AG04450 (cell line): ENCODE results near the gene SARM1. TPM values are rescaled to one million over a fixed set of nuclear protein-coding genes. Genes with fewer than 3 reads are reported as not detected.

Experiments used
- CTCF ChIA-PET: fragments of 300-600, 350-600 bp; formaldehyde crosslinking; extraction: SDS; loops from one replicate; lab custom pipeline; 2022; ENCODE audit warnings: antibody characterized with exemption, inconsistent platforms; lab: Charles Lee
- POLR2A ChIA-PET: fragments of 350-600 bp; formaldehyde crosslinking; extraction: SDS; loops from one replicate; lab custom pipeline; 2021; ENCODE audit warnings: antibody characterized with exemption, inconsistent platforms; lab: Yijun Ruan, JAX
- DNase-seq: peaks from one replicate; pipeline ENCODE4 v3.0.0-alpha.2; 2011; ENCODE audit warnings: low read depth, low spot score
- H3K27ac ChIP-seq: one replicate; pipeline ENCODE4 v1.5.1; 2012; ENCODE audit warnings: low read depth, low read length, control low read depth
- H3K27me3 ChIP-seq: one replicate; pipeline ENCODE4 v1.6.0; 2012; ENCODE audit warnings: low read length; ENCODE audit not compliant: control insufficient read depth, insufficient read depth
- H3K4me3 ChIP-seq: 2 replicates; pipeline ENCODE4 v1.5.1; 2011; ENCODE audit warnings: mild to moderate bottlenecking, low read depth, low read length, control low read depth
- H3K9me3 ChIP-seq: 2 replicates; pipeline ENCODE4 v1.5.1; 2012; ENCODE audit warnings: low read length; ENCODE audit not compliant: control insufficient read depth, insufficient read depth
- polyA plus RNA-seq: library from polyadenylated mRNA; depleted of rRNA; stranded (reverse); fragments of >200 nt; gene quantifications from 2 replicates; pipeline ENCODE4 v1.2.3, GENCODE V29; 2011
- TF ChIP-seq, protein P1 (sequence below): IDR thresholded peaks from 2 replicates; pipeline ENCODE4 v1.5.1; 2011; ENCODE audit warnings: low read depth, low read length, control low read depth, inconsistent platforms

The SARM1 gene
- polyA plus RNA-seq, 1 experiment: 6.2 TPM

DNA sequence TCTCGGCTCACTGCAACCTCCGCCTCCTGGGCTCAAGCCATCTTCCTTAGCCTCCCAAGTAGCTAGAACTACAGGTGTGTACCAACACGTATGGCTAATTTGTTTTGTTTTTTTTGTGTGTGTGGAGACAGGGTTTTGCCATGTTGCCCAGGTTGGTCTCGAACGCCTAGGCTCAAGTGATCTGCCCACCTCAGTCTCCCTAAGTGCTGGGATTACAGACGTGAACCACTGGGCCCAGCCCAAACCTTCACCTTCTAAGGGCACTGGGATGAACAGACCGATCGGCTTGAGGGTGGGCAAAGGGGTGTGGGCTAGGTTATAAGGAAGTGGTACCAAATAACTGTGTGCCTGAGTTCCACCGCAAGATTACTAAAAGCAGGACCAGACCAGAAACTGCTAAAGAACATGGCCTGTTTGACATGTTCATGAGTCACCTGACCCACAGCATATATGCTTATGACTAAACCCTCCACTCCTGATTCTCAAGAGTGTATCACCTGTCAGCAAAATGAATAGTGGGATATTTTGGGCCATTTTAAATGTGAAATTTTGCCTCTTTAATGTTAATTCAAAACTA lies 44.4 kb upstream of the SARM1 start:
- no peak for DNase-seq
- POLR2A ChIA-PET: no interaction called here
- TF ChIP-seq, protein P1, sequence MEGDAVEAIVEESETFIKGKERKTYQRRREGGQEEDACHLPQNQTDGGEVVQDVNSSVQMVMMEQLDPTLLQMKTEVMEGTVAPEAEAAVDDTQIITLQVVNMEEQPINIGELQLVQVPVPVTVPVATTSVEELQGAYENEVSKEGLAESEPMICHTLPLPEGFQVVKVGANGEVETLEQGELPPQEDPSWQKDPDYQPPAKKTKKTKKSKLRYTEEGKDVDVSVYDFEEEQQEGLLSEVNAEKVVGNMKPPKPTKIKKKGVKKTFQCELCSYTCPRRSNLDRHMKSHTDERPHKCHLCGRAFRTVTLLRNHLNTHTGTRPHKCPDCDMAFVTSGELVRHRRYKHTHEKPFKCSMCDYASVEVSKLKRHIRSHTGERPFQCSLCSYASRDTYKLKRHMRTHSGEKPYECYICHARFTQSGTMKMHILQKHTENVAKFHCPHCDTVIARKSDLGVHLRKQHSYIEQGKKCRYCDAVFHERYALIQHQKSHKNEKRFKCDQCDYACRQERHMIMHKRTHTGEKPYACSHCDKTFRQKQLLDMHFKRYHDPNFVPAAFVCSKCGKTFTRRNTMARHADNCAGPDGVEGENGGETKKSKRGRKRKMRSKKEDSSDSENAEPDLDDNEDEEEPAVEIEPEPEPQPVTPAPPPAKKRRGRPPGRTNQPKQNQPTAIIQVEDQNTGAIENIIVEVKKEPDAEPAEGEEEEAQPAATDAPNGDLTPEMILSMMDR: no peak
- no peaks in the 10 kb centered on the region for H3K9me3 ChIP-seq
- no peak overlapping the region for H3K27ac ChIP-seq
- no peak overlapping the region for H3K4me3 ChIP-seq
- CTCF ChIA-PET: no interaction called here
- H3K27me3 ChIP-seq: no peaks in the 10 kb centered on the region

DNA sequence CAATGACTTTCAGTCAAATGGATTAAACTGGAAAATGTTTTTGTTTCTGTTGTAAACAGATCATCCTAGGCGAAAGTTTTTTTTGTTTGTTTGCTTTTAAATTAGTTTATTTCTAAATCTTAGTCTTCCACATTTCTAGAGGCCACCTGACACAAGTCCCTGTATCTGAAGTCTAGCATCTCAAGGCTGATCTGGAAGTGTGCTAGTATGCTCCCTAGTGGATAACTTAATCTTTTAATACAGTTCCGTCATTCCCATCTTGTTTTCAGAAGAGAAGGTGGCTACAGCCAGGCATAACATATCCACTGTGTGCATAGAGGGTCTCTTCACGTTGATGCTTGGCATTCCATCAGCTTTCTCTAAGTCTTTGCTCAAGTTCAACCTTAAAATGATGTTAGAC lies 43.8 kb upstream of the SARM1 start:
- Histone ChIP-seq H3K4me3 (no peak overlapping the region), H3K27me3 (no peaks in the 10 kb centered on the region), H3K9me3 (no peaks in the 10 kb centered on the region), H3K27ac (no peak overlapping the region)
- TF ChIP-seq, protein P1: peak; percentile 30; the same call in 1 of the 2 replicates
- ChIA-PET CTCF (interaction anchor here (0.7 to 1.2 kb wide), 2 partner anchors 96 to 434 kb away, joined by 4 to 5 read pairs; partner anchors contain the start of gene LYRM9), POLR2A (no interaction called here)
- DNase-seq: no peak

DNA sequence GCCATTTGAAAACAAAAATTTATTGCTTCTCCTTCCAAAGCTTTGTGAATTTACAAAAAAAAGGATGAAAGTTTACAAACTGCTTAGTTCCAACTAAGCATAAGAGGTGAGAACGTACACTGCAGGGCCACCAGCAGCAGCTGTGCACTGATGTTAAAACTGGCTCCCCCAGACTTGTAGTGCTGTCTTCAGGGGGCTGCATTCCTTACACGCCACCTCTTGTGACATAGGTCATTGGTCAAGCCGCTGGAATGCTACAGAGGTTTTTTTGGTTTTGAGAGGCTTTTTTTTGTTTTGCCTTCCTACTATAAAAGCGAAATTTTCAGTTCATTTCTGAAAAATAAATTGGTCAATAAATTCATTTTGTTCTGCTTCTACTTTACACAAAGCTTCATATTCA lies 43.2 kb upstream of the SARM1 start:
- no peak for DNase-seq
- CTCF ChIA-PET: interaction anchor here (0.6 to 1.2 kb wide), 3 partner anchors 97 to 435 kb away, joined by 3 to 5 read pairs (median 4); partner anchors contain the start of gene LYRM9
- Histone ChIP-seq H3K27ac (no peak overlapping the region), H3K27me3 (no peaks in the 10 kb centered on the region), H3K9me3 (no peaks in the 10 kb centered on the region), H3K4me3 (no peak overlapping the region)
- POLR2A ChIA-PET: no interaction called here
- TF ChIP-seq, protein P1: no peak

DNA sequence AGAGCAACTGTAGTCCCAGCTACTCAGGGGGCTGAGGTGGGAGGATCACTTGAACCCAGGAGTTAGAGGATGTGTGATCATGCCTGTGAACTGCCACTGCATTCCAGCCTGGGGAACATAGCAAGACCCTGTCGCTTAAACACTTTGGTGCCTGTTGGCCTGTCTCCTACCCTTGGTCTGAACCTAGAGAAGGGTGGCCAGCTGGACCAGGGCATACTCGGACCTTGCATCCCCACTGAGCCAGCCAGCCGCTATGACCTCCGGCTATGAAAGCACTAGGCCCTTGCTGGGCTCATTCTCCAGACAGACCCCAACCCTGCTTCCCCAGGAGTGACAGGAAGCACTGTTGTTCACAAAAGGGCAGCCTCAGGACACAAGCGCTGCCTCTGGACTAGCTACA lies 40.8 kb upstream of the SARM1 start:
- Histone ChIP-seq H3K27ac (no peak overlapping the region), H3K27me3 (no peaks in the 10 kb centered on the region), H3K9me3 (no peaks in the 10 kb centered on the region; the same call in 1 of the 2 replicates), H3K4me3 (no peak overlapping the region)
- TF ChIP-seq, protein P1: no peak
- POLR2A ChIA-PET: no interaction called here
- no peak for DNase-seq
- CTCF ChIA-PET: interaction anchor here (1.0 to 1.2 kb wide), 3 partner anchors 11 to 525 kb away, joined by 3 to 4 read pairs (median 3); partner anchors contain the start of gene TMEM97

DNA sequence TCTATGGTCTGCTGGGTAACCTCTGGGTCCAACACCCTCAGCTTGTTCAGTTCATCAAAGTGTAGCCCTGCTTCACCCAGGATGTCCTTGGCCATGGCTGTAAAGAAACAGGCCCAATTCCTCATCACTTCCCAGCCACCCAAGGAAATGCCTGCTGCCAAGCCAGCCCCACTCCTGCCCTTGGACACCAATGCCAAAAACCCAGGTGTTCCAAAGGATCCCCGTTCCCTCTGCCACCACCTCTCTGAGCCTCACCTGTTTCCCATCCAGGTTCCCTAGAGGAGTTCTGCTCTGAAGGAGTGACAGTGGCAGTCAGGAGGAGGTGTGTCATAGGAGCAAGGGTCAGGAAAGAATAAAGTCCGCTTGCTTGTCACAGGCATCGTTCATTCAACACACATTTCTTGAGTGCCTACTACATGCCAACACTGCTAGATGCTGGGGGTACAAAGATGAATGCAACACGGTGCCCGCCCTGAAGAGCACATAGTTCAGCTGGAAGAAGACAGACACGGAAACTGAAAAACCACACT lies 39.5 kb upstream of the SARM1 start:
- Histone ChIP-seq H3K9me3 (no peaks in the 10 kb centered on the region; the same call in 1 of the 2 replicates), H3K4me3 (no peak overlapping the region), H3K27me3 (no peaks in the 10 kb centered on the region), H3K27ac (no peak overlapping the region)
- POLR2A ChIA-PET: no interaction called here
- TF ChIP-seq, protein P1: no peak
- CTCF ChIA-PET: no interaction called here
- DNase-seq: no peak
